PC-3 (cell line): Measurements from ENCODE around the gene RBM33. TPM values are rescaled to one million over a fixed set of nuclear protein-coding genes. Genes with fewer than 3 reads are reported as not detected.

ENCODE experiments used
- ATAC-seq: fragments of 200-7000 bp; cut with Tn5 transposase; 2 replicates; pipeline ENCODE4 v1.9.1; 2020; ENCODE audit warnings: mild to moderate bottlenecking, moderate library complexity
- BruUV-seq: library from RNA; stranded (reverse); fragments of 400-500 nt; replicated peaks from 2 replicates; lab custom pipeline; 2021; lab: Mats Ljungman, UMichigan
- CTCF ChIA-PET: fragments of 300-600 bp; sonication (Branson Sonifier 250); formaldehyde crosslinking; loops from one replicate; lab custom pipeline; 2022; ENCODE audit warnings: antibody characterized with exemption; lab: Charles Lee
- POLR2A ChIA-PET: fragments of 300-600 bp; sonication (Branson Sonifier 250); formaldehyde crosslinking; loops from one replicate; lab custom pipeline; 2022; ENCODE audit warnings: antibody characterized with exemption; ENCODE audit not compliant: unreplicated experiment; lab: Charles Lee
- DNase-seq: peaks from one replicate; pipeline ENCODE4 v3.0.0-alpha.2; 2015
- H2AFZ ChIP-seq: fragments of 300-600 bp; sonication (generic); 2 replicates; pipeline ENCODE4 v1.6.0; 2016; ENCODE audit warnings: antibody characterized with exemption, low read length
- H3F3A ChIP-seq: fragments of 300-600 bp; sonication (generic); one replicate; pipeline ENCODE4 v1.6.0; 2017; ENCODE audit warnings: antibody characterized with exemption, low read length, control low read depth, mild to moderate bottlenecking; ENCODE audit not compliant: unreplicated experiment
- H3K27ac ChIP-seq: fragments of 300-600 bp; sonication (generic); 2 replicates; pipeline ENCODE4 v1.5.1; 2016; ENCODE audit warnings: mild to moderate bottlenecking, low read length
- H3K27me3 ChIP-seq: fragments of 300-600 bp; sonication (generic); 2 replicates; pipeline ENCODE4 v1.6.1; 2016; ENCODE audit warnings: low read length, mixed read lengths
- H3K36me3 ChIP-seq: fragments of 300-600 bp; sonication (generic); 2 replicates; pipeline ENCODE4 v1.6.1; 2016; ENCODE audit warnings: low read depth, mixed run types, low read length, mixed read lengths
- H3K4me1 ChIP-seq: fragments of 300-600 bp; sonication (generic); 2 replicates; pipeline ENCODE4 v1.5.1; 2016; ENCODE audit warnings: low read length; ENCODE audit not compliant: insufficient read depth
- H3K4me2 ChIP-seq: fragments of 300-600 bp; sonication (generic); 2 replicates; pipeline ENCODE4 v1.6.0; 2016; ENCODE audit warnings: low read length
- H3K4me3 ChIP-seq: fragments of 300-600 bp; sonication (generic); 2 replicates; pipeline ENCODE4 v1.5.1; 2016; ENCODE audit warnings: mild to moderate bottlenecking, low read length, mixed read lengths
- H3K79me2 ChIP-seq: fragments of 300-600 bp; sonication (generic); 2 replicates; pipeline ENCODE4 v1.6.1; 2017; ENCODE audit warnings: low read length, mixed read lengths
- H3K9ac ChIP-seq: fragments of 300-600 bp; sonication (generic); 2 replicates; pipeline ENCODE4 v1.6.0; 2016; ENCODE audit warnings: mild to moderate bottlenecking, low read length
- H3K9me2 ChIP-seq: fragments of 300-600 bp; sonication (generic); replicated peaks from 2 replicates; pipeline ENCODE4 v1.6.1; 2016; ENCODE audit warnings: mixed run types, low read length, mixed read lengths
- H3K9me3 ChIP-seq: fragments of 300-600 bp; sonication (generic); 2 replicates; pipeline ENCODE4 v1.6.1; 2016; ENCODE audit warnings: low read length, mixed read lengths
- H4K20me1 ChIP-seq: fragments of 300-600 bp; sonication (generic); 2 replicates; pipeline ENCODE4 v1.6.1; 2016; ENCODE audit warnings: low read length, mixed read lengths
- CTCF ChIP-seq: fragments of 300-600 bp; sonication (generic); conservative IDR thresholded peaks from 2 replicates; pipeline ENCODE4 v1.5.1; 2017; ENCODE audit warnings: antibody characterized with exemption, low read depth, mild to moderate bottlenecking, low read length
- EZH2 ChIP-seq: fragments of 300-600 bp; sonication (generic); IDR thresholded peaks from one replicate; pipeline ENCODE4 v1.6.1; 2017; ENCODE audit warnings: antibody characterized with exemption, mild to moderate bottlenecking, low read length; ENCODE audit not compliant: unreplicated experiment
- EZH2phosphoT487 ChIP-seq: fragments of 300-600 bp; sonication (generic); IDR thresholded peaks from 2 replicates; pipeline ENCODE4 v1.6.1; 2018; ENCODE audit warnings: mild to moderate bottlenecking, antibody characterized with exemption, low read length, borderline replicate concordance
- intact Hi-C: fragments of 100-400 bp; cut with micrococcal nuclease; formaldehyde crosslinking; loops from 2 replicates; pipeline ENCODE4 v1.9.0; 2023
- total RNA-seq: library from RNA; depleted of rRNA; stranded (reverse); fragments of >200 nt; gene quantifications from 2 replicates; pipeline ENCODE4 v1.2.3, GENCODE V29; 2014

Gene RBM33
- total RNA-seq, 1 experiment from 2014 or later = 25.3 TPM

DNA sequence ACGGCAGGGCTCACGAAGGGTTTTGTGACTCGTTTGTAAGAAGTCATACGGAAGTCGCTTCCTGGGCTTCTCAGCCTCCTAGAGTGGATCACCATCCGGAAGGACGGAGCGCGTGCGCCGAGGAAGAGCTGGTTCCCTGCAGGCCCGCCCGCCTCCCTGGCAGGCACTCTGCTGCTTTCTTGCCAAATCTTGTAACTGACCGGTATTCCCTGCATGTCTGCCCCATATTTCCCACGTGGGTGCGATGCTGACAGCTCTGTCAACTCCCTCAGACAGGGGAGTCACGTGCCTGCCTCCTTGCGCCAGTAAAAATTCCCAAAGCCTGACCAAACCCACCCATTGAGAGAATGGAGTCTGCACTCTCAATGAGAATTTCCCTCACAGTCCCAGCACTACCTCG is 155.1 kb downstream of the RBM33 start:
- intact Hi-C loops = no loop called here
- no TSS peak for BruUV-seq
- Histone ChIP-seq H4K20me1 (no peaks in the 10 kb centered on the region), H3K4me2 (no peak overlapping the region), H3K27ac (no peak overlapping the region), H3K9ac (no peak overlapping the region), H3K4me1 (peaks cover 4% of the 10 kb centered on the region; the same call in 1 of the 2 replicates), H2AFZ (no peak overlapping the region), H3F3A (no peaks in the 10 kb centered on the region), H3K36me3 (no peaks in the 10 kb centered on the region), H3K9me3 (no peaks in the 10 kb centered on the region), H3K79me2 (no peaks in the 10 kb centered on the region), H3K4me3 (no peak overlapping the region), H3K9me2 (no peaks in the 10 kb centered on the region), H3K27me3 (no peaks in the 10 kb centered on the region)
- ATAC-seq (no peak), DNase-seq (no peak)
- TF ChIP-seq EZH2 (no peak), EZH2phosphoT487 (no peak), CTCF (no peak)
- CTCF ChIA-PET = no interaction called here
- POLR2A ChIA-PET = no interaction called here

DNA sequence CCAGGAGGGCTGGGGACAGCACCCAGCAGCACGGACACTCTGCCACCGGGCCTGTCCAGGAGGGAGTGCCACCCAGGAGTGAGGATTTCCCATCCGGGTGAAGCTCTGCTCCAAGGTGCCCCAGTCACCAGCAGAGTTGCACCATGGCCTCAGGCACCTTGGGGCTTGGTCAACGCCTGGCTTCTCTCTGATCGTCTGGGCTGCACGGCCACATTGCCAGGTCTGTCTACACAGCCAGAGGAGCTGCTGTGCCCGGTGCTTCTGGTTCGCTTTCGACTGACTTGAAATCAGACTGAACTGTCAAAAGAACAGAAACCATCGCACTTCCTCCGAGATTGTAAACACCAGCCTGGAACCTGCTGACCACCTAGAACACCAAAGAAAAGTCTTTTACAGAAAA is 155.8 kb downstream of the RBM33 start:
- CTCF ChIA-PET = no interaction called here

More for the DNA sequence above, 155.8 kb downstream of the RBM33 start:
- Histone ChIP-seq H3K27ac (no peak overlapping the region), H3K4me1 (peaks cover 8% of the 10 kb centered on the region; the same call in 1 of the 2 replicates), H4K20me1 (no peaks in the 10 kb centered on the region), H3K4me2 (no peak overlapping the region), H3K4me3 (no peak overlapping the region), H3K9me2 (no peaks in the 10 kb centered on the region), H2AFZ (no peak overlapping the region), H3K36me3 (no peaks in the 10 kb centered on the region), H3K9ac (no peak overlapping the region), H3F3A (no peaks in the 10 kb centered on the region), H3K9me3 (no peaks in the 10 kb centered on the region), H3K79me2 (no peaks in the 10 kb centered on the region), H3K27me3 (no peaks in the 10 kb centered on the region)
- ATAC-seq (no peak), DNase-seq (no peak)
- BruUV-seq = no TSS peak
- POLR2A ChIA-PET = no interaction called here
- TF ChIP-seq EZH2 (no peak), CTCF (no peak)
- intact Hi-C loops = loop anchor here (5.0 kb wide), 1 partner anchor 962 kb away; no protein-coding TSS in a partner anchor
